Raji (cell line): Measurements from ENCODE around the gene GRIK2.

Source experiments
- POLR2A ChIP-seq: IDR thresholded peaks from 2 replicates; pipeline ENCODE4 v1.6.1; 2011; ENCODE audit warnings: low read depth, low read length, control low read depth; ENCODE audit not compliant: insufficient read depth

The GRIK2 gene

GRCh38 chr6:101876431-101876830 lies 482.9 kb downstream of the GRIK2 start:
- TF ChIP-seq POLR2A: no peak

GRCh38 chr6:101878554-101879276 lies 485.2 kb downstream of the GRIK2 start:
- TF ChIP-seq POLR2A: no peak

- no peak for TF ChIP-seq POLR2A
These were observed 486.3 kb downstream of the GRIK2 start for GRCh38 chr6:101879782-101880181.

- TF ChIP-seq POLR2A: no peak
These were observed 490.0 kb downstream of the GRIK2 start for GRCh38 chr6:101883505-101883904.

GRCh38 chr6:101887532-101887931 lies 494.0 kb downstream of the GRIK2 start:
- no peak for TF ChIP-seq POLR2A

- no peak for TF ChIP-seq POLR2A
These were observed 514.1 kb downstream of the GRIK2 start for GRCh38 chr6:101907356-101908217.

- no peak for TF ChIP-seq POLR2A
These were observed 515.9 kb downstream of the GRIK2 start for GRCh38 chr6:101909366-101909765.

- TF ChIP-seq POLR2A: no peak
These were observed 518.8 kb downstream of the GRIK2 start for GRCh38 chr6:101912311-101912710.

GRCh38 chr6:101918471-101918870 lies 525.0 kb downstream of the GRIK2 start:
- TF ChIP-seq POLR2A: no peak

GRCh38 chr6:101921829-101922450 lies 528.4 kb downstream of the GRIK2 start:
- TF ChIP-seq POLR2A: no peak

- TF ChIP-seq POLR2A: no peak
These were observed 532.8 kb downstream of the GRIK2 start for GRCh38 chr6:101926149-101926925.

- TF ChIP-seq POLR2A: no peak
These were observed 538.3 kb downstream of the GRIK2 start for GRCh38 chr6:101931766-101932165.

GRCh38 chr6:101932704-101933103 lies 539.2 kb downstream of the GRIK2 start:
- no peak for TF ChIP-seq POLR2A

- TF ChIP-seq POLR2A: no peak
These were observed 542.2 kb downstream of the GRIK2 start for GRCh38 chr6:101935732-101936131.

- no peak for TF ChIP-seq POLR2A
These were observed 543.0 kb downstream of the GRIK2 start for GRCh38 chr6:101936516-101936915.
